ENCODE results near the gene TBX10. TPM values are rescaled to one million over a fixed set of nuclear protein-coding genes. Genes with fewer than 3 reads are reported as not detected.

TBX10 gene
- total and polyA plus RNA-seq, 5 donors from 2014 or later = not detected

GRCh38 chr11:67666676-67667489 is 27.3 kb upstream of the TBX10 start:
- no peak overlapping the region for H3K4me3 Mint-ChIP-seq
- H3K9me3 Mint-ChIP-seq = peaks cover 0 to 2% (median 0%) of the 10 kb centered on the region in 7 donors

DNA sequence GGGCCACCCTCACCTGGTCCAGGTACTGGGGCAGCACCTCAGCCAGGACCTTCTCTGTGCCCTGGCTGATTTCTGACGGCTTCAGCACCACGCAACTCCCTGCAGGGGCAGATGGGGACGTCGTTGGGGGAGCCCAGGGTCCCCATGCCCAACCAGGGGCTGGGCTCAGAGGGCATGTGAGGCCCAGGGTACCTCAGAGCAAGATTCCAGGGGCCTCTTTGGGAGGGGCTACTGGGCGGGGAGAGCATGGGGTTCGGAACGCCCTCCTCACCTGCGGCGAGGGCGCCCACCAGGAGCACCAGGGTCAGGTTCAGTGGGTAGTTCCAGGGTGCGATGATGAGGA is 26.7 kb upstream of the TBX10 start:
- H3K4me3 ChIP-seq (ENCODE audit: low read depth, low read length) = no peak overlapping the region
- no peaks in the 10 kb centered on the region for H3K27me3 ChIP-seq (ENCODE audit: control insufficient read depth, insufficient read depth, low read length)
- H3K9me3 ChIP-seq (ENCODE audit: control insufficient read depth in 2 of 2, low read length in 2 of 2) = no peaks in the 10 kb centered on the region
- ATAC-seq (ENCODE audit: low read depth in 2 of 2) = no peak
- no peak overlapping the region for H3K27ac ChIP-seq (ENCODE audit: insufficient read depth, low read length, poor library complexity, severe bottlenecking)
- Mint-ChIP-seq H3K36me3 (no peaks in the 10 kb centered on the region), H3K4me3 (no peak overlapping the region), H3K27ac (no peak overlapping the region), H3K9me3 (peaks cover 0 to 2% (median 0%) of the 10 kb centered on the region in 7 donors), H3K27me3 (peaks cover 6% of the 10 kb centered on the region), H3K4me1 (no peaks in the 10 kb centered on the region)
- no peaks in the 10 kb centered on the region for H3K4me1 ChIP-seq (ENCODE audit: control insufficient read depth, insufficient read depth, low read length, poor library complexity, severe bottlenecking)
- no peak for DNase-seq
- no peaks in the 10 kb centered on the region for H3K36me3 ChIP-seq (ENCODE audit: control insufficient read depth, insufficient read depth, low read length)

More at GRCh38 chr11:67666676-67667489, 27.3 kb upstream of the TBX10 start:
- no peak overlapping the region for H3K27ac Mint-ChIP-seq
- Histone ChIP-seq H3K9me3 (ENCODE audit: control insufficient read depth in 2 of 2, low read length in 2 of 2) (no peaks in the 10 kb centered on the region), H3K4me1 (ENCODE audit: control insufficient read depth, insufficient read depth, low read length, poor library complexity, severe bottlenecking) (no peaks in the 10 kb centered on the region), H3K4me3 (ENCODE audit: low read depth, low read length) (no peak overlapping the region), H3K36me3 (ENCODE audit: control insufficient read depth, insufficient read depth, low read length) (no peaks in the 10 kb centered on the region), H3K27me3 (ENCODE audit: control insufficient read depth, insufficient read depth, low read length) (no peaks in the 10 kb centered on the region), H3K27ac (ENCODE audit: insufficient read depth, low read length, poor library complexity, severe bottlenecking) (no peak overlapping the region)
- H3K36me3 Mint-ChIP-seq = no peaks in the 10 kb centered on the region
- H3K4me1 Mint-ChIP-seq = no peaks in the 10 kb centered on the region
- peaks cover 4% of the 10 kb centered on the region for H3K27me3 Mint-ChIP-seq
- DNase-seq (no peak), ATAC-seq (ENCODE audit: low read depth in 2 of 2) (no peak)

DNA sequence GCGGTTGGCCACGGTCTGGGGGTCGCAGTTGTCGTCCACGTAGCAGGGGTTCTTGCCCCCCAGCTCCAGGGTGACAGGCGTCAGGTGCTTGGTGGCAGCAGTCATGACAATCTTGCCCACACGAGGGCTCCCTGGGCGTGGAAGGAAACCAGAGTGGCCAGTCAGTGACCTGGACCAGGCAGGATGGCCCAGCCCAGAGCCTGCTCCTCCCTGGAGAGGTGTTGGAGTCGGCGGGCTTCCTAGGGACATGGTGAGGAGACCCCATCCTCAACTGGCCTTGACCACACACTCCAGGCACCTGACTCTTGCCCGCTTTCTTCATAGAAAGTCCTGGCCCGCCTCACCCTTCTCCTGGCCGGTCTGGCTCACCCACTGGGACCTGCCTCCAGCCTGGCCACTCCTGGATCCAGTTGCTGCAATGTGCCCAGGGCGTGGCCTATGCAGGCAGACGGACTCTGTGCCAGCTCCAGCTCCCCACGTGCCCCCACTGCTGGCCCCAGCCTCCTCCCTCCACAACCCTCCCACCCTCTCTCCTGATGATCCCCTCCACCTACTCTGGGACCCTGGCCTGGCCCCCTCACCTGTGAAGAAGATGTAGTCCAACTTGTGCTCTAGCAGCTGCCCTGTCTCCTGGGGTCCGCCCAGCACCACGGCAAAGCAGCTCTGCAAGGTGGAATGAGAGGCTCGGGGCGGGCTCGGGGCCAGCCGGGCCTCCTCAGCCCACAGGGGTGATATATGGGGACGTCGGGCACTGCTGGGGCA is 26.2 kb upstream of the TBX10 start:
- Mint-ChIP-seq H3K27ac (no peak overlapping the region), H3K9me3 (peaks cover 0 to 2% (median 0%) of the 10 kb centered on the region in 7 donors)
- no peaks in the 10 kb centered on the region for H3K9me3 ChIP-seq (ENCODE audit: control insufficient read depth in 2 of 2, low read length in 2 of 2)

DNA sequence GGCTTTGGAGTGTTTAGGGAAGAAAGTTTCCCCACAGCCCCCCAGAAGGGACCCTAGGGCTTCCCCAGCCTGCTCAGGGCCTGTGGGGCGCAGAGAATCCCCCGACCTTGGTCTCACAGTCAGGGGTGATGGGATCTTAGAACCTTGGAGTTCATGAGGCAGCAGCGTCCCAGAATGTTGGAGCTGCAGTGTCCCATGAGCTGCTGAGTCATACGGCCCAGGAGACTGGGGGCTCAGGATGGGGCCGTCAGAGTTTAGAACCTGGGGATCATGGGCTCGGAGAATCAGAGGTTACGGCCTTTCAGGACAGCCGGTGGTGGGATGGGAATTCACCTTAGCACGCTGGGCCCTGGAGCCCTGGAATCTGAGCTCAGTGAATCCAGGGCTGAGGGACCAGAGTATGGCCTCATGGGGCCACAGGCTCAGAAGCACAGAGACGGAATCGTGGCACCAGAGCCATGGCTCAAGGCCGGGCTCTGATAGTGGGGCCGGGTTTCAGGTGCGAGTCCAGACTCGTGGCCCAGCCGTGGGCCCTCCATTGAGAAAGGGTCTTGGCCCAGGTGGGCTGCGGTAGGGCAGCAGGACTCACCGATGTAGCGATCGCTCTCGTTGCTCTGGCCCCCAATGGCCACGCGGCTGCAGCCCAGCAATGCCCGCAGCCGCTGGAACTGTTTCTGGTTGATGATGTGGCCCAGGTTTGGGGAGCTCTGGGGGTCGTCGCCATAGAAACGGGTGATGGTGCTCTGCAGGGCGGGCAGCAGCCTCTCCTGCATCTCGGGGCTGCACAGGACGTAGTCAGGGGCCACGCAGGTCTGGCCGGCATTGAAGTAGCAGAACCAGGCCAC is 25.4 kb upstream of the TBX10 start:
- DNase-seq = no peak
- no peaks in the 10 kb centered on the region for H3K36me3 Mint-ChIP-seq
- Histone ChIP-seq H3K36me3 (ENCODE audit: control insufficient read depth, insufficient read depth, low read length) (no peaks in the 10 kb centered on the region), H3K27ac (ENCODE audit: insufficient read depth, low read length, poor library complexity, severe bottlenecking) (no peak overlapping the region), H3K4me1 (ENCODE audit: control insufficient read depth, insufficient read depth, low read length, poor library complexity, severe bottlenecking) (no peaks in the 10 kb centered on the region), H3K9me3 (ENCODE audit: control insufficient read depth in 2 of 2, low read length in 2 of 2) (no peaks in the 10 kb centered on the region), H3K27me3 (ENCODE audit: control insufficient read depth, insufficient read depth, low read length) (no peaks in the 10 kb centered on the region), H3K4me3 (ENCODE audit: low read depth, low read length) (no peak overlapping the region)
- no peaks in the 10 kb centered on the region for H3K4me1 Mint-ChIP-seq
- H3K9me3 Mint-ChIP-seq = no peaks in the 10 kb centered on the region
- no peak overlapping the region for H3K27ac Mint-ChIP-seq
- peaks cover 10% of the 10 kb centered on the region for H3K27me3 Mint-ChIP-seq
- H3K4me3 Mint-ChIP-seq = no peak overlapping the region
- ATAC-seq (ENCODE audit: low read depth in 2 of 2) = no peak

More for the DNA sequence above, 26.2 kb upstream of the TBX10 start:
- H3K27me3 Mint-ChIP-seq = peaks cover 10% of the 10 kb centered on the region
- no peak overlapping the region for H3K4me3 Mint-ChIP-seq
- H3K27ac ChIP-seq (ENCODE audit: insufficient read depth, low read length, poor library complexity, severe bottlenecking) = no peak overlapping the region
- H3K4me1 Mint-ChIP-seq = no peaks in the 10 kb centered on the region
- no peak overlapping the region for H3K4me3 ChIP-seq (ENCODE audit: low read depth, low read length)
- H3K36me3 Mint-ChIP-seq = no peaks in the 10 kb centered on the region
- no peaks in the 10 kb centered on the region for H3K36me3 ChIP-seq (ENCODE audit: control insufficient read depth, insufficient read depth, low read length)
- no peaks in the 10 kb centered on the region for H3K27me3 ChIP-seq (ENCODE audit: control insufficient read depth, insufficient read depth, low read length)
- ATAC-seq (ENCODE audit: low read depth in 2 of 2) (no peak), DNase-seq (no peak)
- no peaks in the 10 kb centered on the region for H3K4me1 ChIP-seq (ENCODE audit: control insufficient read depth, insufficient read depth, low read length, poor library complexity, severe bottlenecking)

DNA sequence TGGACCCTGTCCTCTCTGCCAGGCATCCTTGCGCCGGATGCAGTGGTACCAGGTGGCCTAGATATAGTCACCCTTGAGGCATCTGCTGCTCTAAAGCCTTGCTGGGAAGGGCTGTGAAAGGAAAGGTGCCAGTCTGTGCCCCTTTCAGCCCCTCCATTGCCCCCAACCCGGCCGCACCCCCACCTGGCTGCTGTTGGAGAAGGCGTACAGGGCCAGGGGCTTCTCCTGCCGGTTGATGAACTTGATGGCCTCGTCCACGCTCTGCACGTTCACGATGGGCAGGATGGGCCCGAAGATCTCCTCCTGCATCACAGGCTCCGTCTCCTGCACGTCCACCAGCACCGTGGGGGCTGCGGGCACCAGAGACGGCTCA is 24.6 kb upstream of the TBX10 start:
- H3K9me3 ChIP-seq (ENCODE audit: control insufficient read depth in 2 of 2, low read length in 2 of 2) = no peaks in the 10 kb centered on the region
- H3K27ac Mint-ChIP-seq = no peak overlapping the region
- no peaks in the 10 kb centered on the region for H3K9me3 Mint-ChIP-seq

DNA sequence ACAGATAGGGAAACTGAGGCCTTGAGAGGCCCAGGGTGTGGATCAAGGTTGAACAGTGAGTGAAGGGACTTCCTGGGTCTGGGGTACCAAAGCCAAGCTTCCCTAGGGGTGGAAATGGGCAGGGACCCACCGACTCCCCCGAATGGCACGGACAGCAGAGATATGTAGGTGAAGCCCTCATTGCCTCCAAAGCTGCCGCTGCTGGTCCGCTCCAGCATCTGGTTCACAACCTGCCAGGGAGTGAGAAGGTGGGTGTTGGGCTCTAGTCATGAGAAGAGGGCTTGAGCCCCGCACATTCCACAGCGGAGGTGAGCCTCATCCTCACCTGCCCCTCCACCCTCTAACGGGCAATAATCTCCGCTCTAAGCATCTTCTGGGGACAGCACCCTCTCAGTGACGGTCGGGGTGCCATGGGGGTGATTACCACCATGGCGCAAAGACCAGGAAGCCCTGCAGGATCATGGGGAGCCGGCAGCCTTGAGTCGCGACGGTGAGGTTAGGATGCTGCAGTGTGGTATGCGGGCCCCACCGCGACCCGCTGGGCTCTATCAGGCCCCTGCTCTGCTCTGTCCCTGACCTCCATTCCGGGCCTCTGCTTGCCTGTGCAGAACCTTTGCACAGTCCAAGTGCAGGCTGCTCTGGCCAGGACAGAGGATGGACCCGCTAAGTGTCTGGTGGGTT is 24.1 kb upstream of the TBX10 start:
- H3K9me3 ChIP-seq (ENCODE audit: control insufficient read depth in 2 of 2, low read length in 2 of 2) = no peaks in the 10 kb centered on the region

More for the DNA sequence above, 24.6 kb upstream of the TBX10 start:
- Histone ChIP-seq H3K36me3 (ENCODE audit: control insufficient read depth, insufficient read depth, low read length) (no peaks in the 10 kb centered on the region), H3K27ac (ENCODE audit: insufficient read depth, low read length, poor library complexity, severe bottlenecking) (no peak overlapping the region), H3K27me3 (ENCODE audit: control insufficient read depth, insufficient read depth, low read length) (no peaks in the 10 kb centered on the region), H3K4me1 (ENCODE audit: control insufficient read depth, insufficient read depth, low read length, poor library complexity, severe bottlenecking) (no peaks in the 10 kb centered on the region), H3K4me3 (ENCODE audit: low read depth, low read length) (no peak overlapping the region)
- peaks cover 0 to 2% (median under 1%) of the 10 kb centered on the region in 4 donors for H3K4me1 Mint-ChIP-seq
- no peak overlapping the region for H3K4me3 Mint-ChIP-seq
- peaks cover 10% of the 10 kb centered on the region for H3K27me3 Mint-ChIP-seq
- DNase-seq (no peak), ATAC-seq (ENCODE audit: low read depth in 2 of 2) (no peak)
- H3K36me3 Mint-ChIP-seq = no peaks in the 10 kb centered on the region

GRCh38 chr11:67662835-67663531 is 23.4 kb upstream of the TBX10 start:
- Mint-ChIP-seq H3K36me3 (no peaks in the 10 kb centered on the region), H3K4me1 (peaks cover 4 to 7% (median 5%) of the 10 kb centered on the region in 4 donors), H3K9me3 (no peaks in the 10 kb centered on the region), H3K27me3 (peaks cover 10% of the 10 kb centered on the region), H3K27ac (no peak overlapping the region), H3K4me3 (no peak overlapping the region)
- no peaks in the 10 kb centered on the region for H3K4me1 ChIP-seq (ENCODE audit: control insufficient read depth, insufficient read depth, low read length, poor library complexity, severe bottlenecking)
- no peaks in the 10 kb centered on the region for H3K9me3 ChIP-seq (ENCODE audit: control insufficient read depth in 2 of 2, low read length in 2 of 2)
- H3K27me3 ChIP-seq (ENCODE audit: control insufficient read depth, insufficient read depth, low read length) = no peaks in the 10 kb centered on the region
- ATAC-seq (ENCODE audit: low read depth in 2 of 2) (no peak), DNase-seq (no peak)
- no peaks in the 10 kb centered on the region for H3K36me3 ChIP-seq (ENCODE audit: control insufficient read depth, insufficient read depth, low read length)
- H3K4me3 ChIP-seq (ENCODE audit: low read depth, low read length) = no peak overlapping the region
- H3K27ac ChIP-seq (ENCODE audit: insufficient read depth, low read length, poor library complexity, severe bottlenecking) = no peak overlapping the region

More for the DNA sequence above, 24.1 kb upstream of the TBX10 start:
- no peaks in the 10 kb centered on the region for H3K27me3 ChIP-seq (ENCODE audit: control insufficient read depth, insufficient read depth, low read length)
- peaks cover 10% of the 10 kb centered on the region for H3K27me3 Mint-ChIP-seq
- peaks cover 4 to 7% (median 5%) of the 10 kb centered on the region in 4 donors for H3K4me1 Mint-ChIP-seq
- H3K36me3 Mint-ChIP-seq = no peaks in the 10 kb centered on the region
- H3K27ac Mint-ChIP-seq = no peak overlapping the region
- no peak overlapping the region for H3K4me3 Mint-ChIP-seq
- H3K27ac ChIP-seq (ENCODE audit: insufficient read depth, low read length, poor library complexity, severe bottlenecking) = no peak overlapping the region
- no peak for ATAC-seq (ENCODE audit: low read depth in 2 of 2)
- no peak for DNase-seq
- no peaks in the 10 kb centered on the region for H3K36me3 ChIP-seq (ENCODE audit: control insufficient read depth, insufficient read depth, low read length)
- H3K4me1 ChIP-seq (ENCODE audit: control insufficient read depth, insufficient read depth, low read length, poor library complexity, severe bottlenecking) = no peaks in the 10 kb centered on the region
- H3K9me3 Mint-ChIP-seq = no peaks in the 10 kb centered on the region
- H3K4me3 ChIP-seq (ENCODE audit: low read depth, low read length) = no peak overlapping the region
